IPS-18a (cell line): ENCODE data around the gene SEC11C.

Experiments
- H3K27ac ChIP-seq: one replicate; pipeline ENCODE4 v1.5.1; 2013; ENCODE audit warnings: low read length
- H3K27me3 ChIP-seq: one replicate; pipeline ENCODE4 v1.6.1; 2013; ENCODE audit warnings: mild to moderate bottlenecking, low read length; ENCODE audit not compliant: control insufficient read depth, insufficient read depth
- H3K36me3 ChIP-seq: one replicate; pipeline ENCODE4 v1.6.1; 2013; ENCODE audit warnings: low read depth, low read length; ENCODE audit not compliant: control insufficient read depth
- H3K4me1 ChIP-seq: one replicate; pipeline ENCODE4 v1.6.1; 2013; ENCODE audit warnings: low read depth, low read length; ENCODE audit not compliant: control insufficient read depth
- H3K4me3 ChIP-seq: one replicate; pipeline ENCODE4 v1.5.1; 2013; ENCODE audit warnings: low read length
- H3K9ac ChIP-seq: one replicate; pipeline ENCODE4 v1.6.1; 2013; ENCODE audit warnings: mild to moderate bottlenecking, low read length, moderate library complexity
- H3K9me3 ChIP-seq: one replicate; pipeline ENCODE4 v1.6.1; 2013; ENCODE audit warnings: low read depth, low read length; ENCODE audit not compliant: control insufficient read depth

SEC11C gene

GRCh38 chr18:59189746-59190145 lies 50.1 kb downstream of the SEC11C start:
- Histone ChIP-seq H3K27ac (no peak overlapping the region), H3K27me3 (no peaks in the 10 kb centered on the region), H3K9me3 (no peaks in the 10 kb centered on the region), H3K36me3 (no peaks in the 10 kb centered on the region), H3K4me1 (no peaks in the 10 kb centered on the region), H3K9ac (no peak overlapping the region), H3K4me3 (no peak overlapping the region)

GRCh38 chr18:59196161-59196725 lies 56.6 kb downstream of the SEC11C start:
- Histone ChIP-seq H3K36me3 (no peaks in the 10 kb centered on the region), H3K27me3 (no peaks in the 10 kb centered on the region), H3K4me1 (no peaks in the 10 kb centered on the region), H3K9me3 (no peaks in the 10 kb centered on the region), H3K9ac (no peak overlapping the region), H3K27ac (no peak overlapping the region), H3K4me3 (no peak overlapping the region)

GRCh38 chr18:59197636-59198035 lies 58.0 kb downstream of the SEC11C start:
- no peak overlapping the region for H3K9ac ChIP-seq
- no peak overlapping the region for H3K4me3 ChIP-seq
- no peak overlapping the region for H3K27ac ChIP-seq
- no peaks in the 10 kb centered on the region for H3K36me3 ChIP-seq
- no peaks in the 10 kb centered on the region for H3K9me3 ChIP-seq
- no peaks in the 10 kb centered on the region for H3K4me1 ChIP-seq
- H3K27me3 ChIP-seq, result no peaks in the 10 kb centered on the region

GRCh38 chr18:59198215-59198614 lies 58.5 kb downstream of the SEC11C start:
- no peak overlapping the region for H3K27ac ChIP-seq
- no peaks in the 10 kb centered on the region for H3K4me1 ChIP-seq
- H3K9me3 ChIP-seq, result no peaks in the 10 kb centered on the region
- H3K27me3 ChIP-seq, result no peaks in the 10 kb centered on the region
- no peaks in the 10 kb centered on the region for H3K36me3 ChIP-seq
- no peak overlapping the region for H3K4me3 ChIP-seq
- no peak overlapping the region for H3K9ac ChIP-seq

- no peak overlapping the region for H3K27ac ChIP-seq
- H3K4me1 ChIP-seq, result no peaks in the 10 kb centered on the region
- no peak overlapping the region for H3K9ac ChIP-seq
- no peaks in the 10 kb centered on the region for H3K9me3 ChIP-seq
- no peaks in the 10 kb centered on the region for H3K27me3 ChIP-seq
- H3K4me3 ChIP-seq, result no peak overlapping the region
- no peaks in the 10 kb centered on the region for H3K36me3 ChIP-seq
Observed at GRCh38 chr18:59200787-59201186, 61.1 kb downstream of the SEC11C start.

- Histone ChIP-seq H3K27ac (no peak overlapping the region), H3K27me3 (no peaks in the 10 kb centered on the region), H3K4me1 (no peaks in the 10 kb centered on the region), H3K36me3 (no peaks in the 10 kb centered on the region), H3K9me3 (no peaks in the 10 kb centered on the region), H3K4me3 (no peak overlapping the region), H3K9ac (no peak overlapping the region)
Observed at GRCh38 chr18:59202258-59202820, 62.7 kb downstream of the SEC11C start.

GRCh38 chr18:59207506-59207905 lies 67.8 kb downstream of the SEC11C start:
- Histone ChIP-seq H3K9ac (no peak overlapping the region), H3K4me1 (no peaks in the 10 kb centered on the region), H3K27ac (no peak overlapping the region), H3K4me3 (no peak overlapping the region), H3K27me3 (no peaks in the 10 kb centered on the region), H3K36me3 (no peaks in the 10 kb centered on the region), H3K9me3 (no peaks in the 10 kb centered on the region)
